Activated CD4-positive, alpha-beta T cell treated with anti-CD3 and anti-CD28 coated beads for 1 hour (primary cell): ENCODE results near the gene ABHD15.

Experiments used
- DNase-seq: peaks from one replicate; pipeline ENCODE4 v3.0.0-alpha.2; 2020

ABHD15 gene

GRCh38 chr17:29566473-29567303 lies at the start of gene ABHD15:
TSS of gene ABHD15 (minus strand) at chr17:29567037. CDS start at chr17:29566966, 71 bp downstream.
- peak; percentile 36 for DNase-seq

- DNase-seq = peak; percentile 75
Observed at GRCh38 chr17:29615492-29616299, 48.9 kb upstream of the ABHD15 start.

GRCh38 chr17:29615048-29615385 lies 48.2 kb upstream of the ABHD15 start:
- DNase-seq = peak; percentile 40

- DNase-seq = no peak
Observed at GRCh38 chr17:29614349-29615047, 47.7 kb upstream of the ABHD15 start.

- DNase-seq = no peak
Observed at GRCh38 chr17:29613856-29614255, 47.0 kb upstream of the ABHD15 start.

GRCh38 chr17:29613352-29613837 lies 46.6 kb upstream of the ABHD15 start:
- DNase-seq = peak; percentile 83

- DNase-seq = no peak
Observed at GRCh38 chr17:29612404-29613280, 45.8 kb upstream of the ABHD15 start.

- DNase-seq = no peak
Observed at GRCh38 chr17:29612094-29612403, 45.2 kb upstream of the ABHD15 start.

GRCh38 chr17:29611351-29612093 lies 44.7 kb upstream of the ABHD15 start:
- DNase-seq = no peak

- no peak for DNase-seq
Observed at GRCh38 chr17:29610395-29610794, 43.6 kb upstream of the ABHD15 start.

- DNase-seq = no peak
Observed at GRCh38 chr17:29608986-29609385, 42.1 kb upstream of the ABHD15 start.

- no peak for DNase-seq
Observed at GRCh38 chr17:29607557-29608195, 40.8 kb upstream of the ABHD15 start.

- no peak for DNase-seq
Observed at GRCh38 chr17:29603109-29603674, 36.4 kb upstream of the ABHD15 start.

GRCh38 chr17:29597361-29598172 lies 30.7 kb upstream of the ABHD15 start:
- DNase-seq = no peak

GRCh38 chr17:29596811-29597210 lies 30.0 kb upstream of the ABHD15 start:
- no peak for DNase-seq

- DNase-seq = no peak
Observed at GRCh38 chr17:29595943-29596774, 29.3 kb upstream of the ABHD15 start.

- DNase-seq = no peak
Observed at GRCh38 chr17:29595107-29595942, 28.5 kb upstream of the ABHD15 start.

- DNase-seq = no peak
Observed at GRCh38 chr17:29594519-29595090, 27.8 kb upstream of the ABHD15 start.
